GM21619 (cell line): ENCODE results near the gene KRTAP5-7.

Experiments
- ATAC-seq: cut with Tn5 transposase; IDR thresholded peaks from one replicate; pipeline ENCODE4 v1.9.1; 2021; ENCODE audit not compliant: unreplicated experiment

Gene KRTAP5-7

DNA sequence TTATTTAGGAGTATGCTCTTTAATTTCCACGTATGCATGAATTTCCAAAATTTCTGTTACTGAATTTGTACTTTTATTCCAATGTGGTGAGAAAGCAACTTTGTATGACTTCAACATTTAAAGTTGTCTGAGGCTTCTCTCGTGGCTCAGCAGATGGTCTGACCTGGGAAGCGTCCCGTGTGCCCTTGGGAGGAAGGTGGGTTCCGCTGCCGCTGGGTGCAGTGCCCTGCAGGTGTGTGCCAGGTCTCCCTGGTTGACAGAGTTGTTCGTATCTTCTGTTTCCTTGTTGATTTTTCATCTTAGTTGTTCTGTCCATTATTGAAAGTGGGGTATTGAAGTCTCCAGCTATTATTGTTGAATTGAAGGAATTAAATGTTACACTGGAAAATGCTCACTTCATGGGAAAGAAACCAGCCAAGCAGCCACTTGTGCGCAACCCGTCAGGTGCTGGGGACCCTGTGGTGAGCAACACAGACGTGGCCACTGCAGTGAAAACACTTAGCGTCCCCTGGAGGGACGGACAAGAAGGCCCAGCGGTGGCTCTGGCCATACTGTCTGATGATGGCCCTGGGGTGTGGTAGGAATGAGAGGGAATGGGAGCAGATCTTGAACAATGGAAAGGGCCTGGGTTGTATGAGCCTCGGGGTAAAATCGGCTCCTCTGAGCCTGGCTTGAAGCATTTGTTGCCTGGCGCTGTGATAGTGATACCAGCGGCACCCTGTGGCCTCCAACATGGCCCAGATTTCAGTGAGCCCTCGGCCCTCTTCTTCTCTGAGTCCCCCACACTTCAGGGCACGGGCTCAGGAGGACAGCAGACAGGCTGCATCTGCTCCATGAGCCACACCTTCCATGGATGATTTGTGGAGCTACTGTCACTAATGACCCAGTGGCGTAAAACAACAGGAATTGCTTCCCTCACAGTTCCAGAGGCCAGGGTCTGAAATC lies 31.5 kb upstream of the KRTAP5-7 start:
- no peak for ATAC-seq

DNA sequence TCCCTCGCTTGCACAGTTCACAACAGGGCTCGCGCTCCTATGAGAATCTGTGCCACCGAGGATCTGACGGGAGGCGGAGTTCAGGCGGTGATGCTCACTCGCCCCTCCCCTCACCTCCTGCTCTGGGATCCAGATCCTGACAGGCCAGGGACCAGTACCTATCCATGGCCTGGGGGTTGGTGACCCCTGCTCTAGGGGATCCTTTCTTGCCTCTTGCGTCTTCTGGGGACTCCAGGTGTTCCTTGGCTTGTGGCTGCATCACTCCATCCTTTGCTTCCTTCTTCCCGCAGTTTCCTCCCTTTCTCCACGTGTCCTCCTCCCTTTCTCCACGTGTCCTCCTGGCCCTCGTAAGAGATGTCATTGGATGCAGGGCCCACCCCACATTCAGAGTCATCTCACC lies 30.6 kb upstream of the KRTAP5-7 start:
- ATAC-seq: no peak

DNA sequence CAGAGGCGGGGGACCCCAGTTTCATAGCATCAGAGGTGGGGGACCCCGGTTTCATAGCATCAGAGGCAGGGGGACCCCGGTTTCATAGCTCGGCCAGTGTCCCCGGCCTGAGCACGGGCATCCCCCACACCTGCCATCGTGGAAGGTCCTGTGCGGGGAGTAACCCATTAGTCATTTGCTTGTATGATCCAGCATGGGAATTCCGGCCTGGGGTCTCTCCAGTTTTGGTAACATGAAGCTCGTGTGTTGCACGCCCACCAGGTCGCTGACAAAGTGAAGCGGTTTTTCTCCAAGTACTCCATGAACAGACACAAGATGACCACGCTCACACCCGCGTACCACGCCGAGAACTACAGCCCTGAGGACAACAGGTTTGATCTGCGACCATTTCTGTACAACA lies 29.0 kb upstream of the KRTAP5-7 start:
- ATAC-seq: no peak

DNA sequence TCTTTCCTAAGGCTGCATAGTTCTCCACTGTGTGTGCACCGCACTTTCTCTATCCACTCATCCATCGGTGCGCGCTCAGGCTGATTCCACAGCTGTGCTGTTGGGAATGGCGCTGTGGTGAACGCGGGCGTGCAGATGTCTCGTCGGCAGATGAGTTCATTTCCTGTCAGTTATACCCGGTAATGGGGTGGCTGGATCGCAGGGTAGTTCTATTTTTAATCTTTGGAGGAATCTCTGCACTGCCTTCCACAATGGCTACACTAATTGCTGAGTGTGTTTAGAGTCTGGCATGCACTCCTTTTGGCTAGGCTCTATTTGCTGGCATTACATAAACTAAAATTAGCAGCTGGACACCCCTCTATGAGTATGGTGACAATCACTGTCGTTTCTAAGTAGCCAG lies 27.9 kb upstream of the KRTAP5-7 start:
- ATAC-seq: no peak

DNA sequence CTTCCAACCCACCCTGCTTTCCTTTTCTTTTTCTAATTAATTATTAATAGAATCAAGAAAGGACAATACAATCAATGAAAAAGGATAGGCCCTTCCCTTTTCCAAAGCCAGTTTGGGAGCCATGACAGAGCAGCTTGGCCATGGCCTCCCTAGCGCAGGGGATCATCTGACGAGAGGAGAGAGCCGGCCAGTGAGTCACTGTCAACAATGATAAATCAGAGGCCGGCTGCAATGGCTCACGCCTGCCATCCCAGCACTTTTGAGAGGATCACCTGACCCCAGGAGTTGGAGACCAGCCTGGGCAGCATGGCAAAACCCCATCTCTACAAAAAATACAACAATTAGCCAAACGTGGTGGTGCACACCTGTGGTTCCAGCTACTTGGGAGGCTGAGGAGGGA lies 27.5 kb upstream of the KRTAP5-7 start:
- no peak for ATAC-seq

DNA sequence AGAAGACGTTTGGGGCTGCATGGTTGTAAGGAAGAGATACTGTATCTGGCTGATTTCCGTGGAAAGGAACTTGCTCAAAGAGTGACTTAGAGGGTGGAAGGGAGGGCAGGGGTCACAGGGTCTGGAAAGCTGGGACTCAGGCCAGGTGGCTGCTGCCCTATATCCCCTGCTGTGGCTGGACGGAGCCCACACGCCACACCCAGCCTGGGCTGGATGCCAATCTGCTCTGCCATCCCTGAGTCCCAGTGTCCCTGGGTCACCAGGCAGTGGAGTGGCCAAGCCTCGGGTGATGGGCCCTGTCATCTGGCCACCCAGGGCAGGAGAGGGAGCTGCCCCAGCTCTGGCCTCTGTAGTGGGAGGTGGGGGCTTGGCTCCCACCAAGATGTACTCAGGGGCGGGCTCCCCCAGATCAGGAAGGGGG lies 26.5 kb upstream of the KRTAP5-7 start:
- ATAC-seq: no peak

DNA sequence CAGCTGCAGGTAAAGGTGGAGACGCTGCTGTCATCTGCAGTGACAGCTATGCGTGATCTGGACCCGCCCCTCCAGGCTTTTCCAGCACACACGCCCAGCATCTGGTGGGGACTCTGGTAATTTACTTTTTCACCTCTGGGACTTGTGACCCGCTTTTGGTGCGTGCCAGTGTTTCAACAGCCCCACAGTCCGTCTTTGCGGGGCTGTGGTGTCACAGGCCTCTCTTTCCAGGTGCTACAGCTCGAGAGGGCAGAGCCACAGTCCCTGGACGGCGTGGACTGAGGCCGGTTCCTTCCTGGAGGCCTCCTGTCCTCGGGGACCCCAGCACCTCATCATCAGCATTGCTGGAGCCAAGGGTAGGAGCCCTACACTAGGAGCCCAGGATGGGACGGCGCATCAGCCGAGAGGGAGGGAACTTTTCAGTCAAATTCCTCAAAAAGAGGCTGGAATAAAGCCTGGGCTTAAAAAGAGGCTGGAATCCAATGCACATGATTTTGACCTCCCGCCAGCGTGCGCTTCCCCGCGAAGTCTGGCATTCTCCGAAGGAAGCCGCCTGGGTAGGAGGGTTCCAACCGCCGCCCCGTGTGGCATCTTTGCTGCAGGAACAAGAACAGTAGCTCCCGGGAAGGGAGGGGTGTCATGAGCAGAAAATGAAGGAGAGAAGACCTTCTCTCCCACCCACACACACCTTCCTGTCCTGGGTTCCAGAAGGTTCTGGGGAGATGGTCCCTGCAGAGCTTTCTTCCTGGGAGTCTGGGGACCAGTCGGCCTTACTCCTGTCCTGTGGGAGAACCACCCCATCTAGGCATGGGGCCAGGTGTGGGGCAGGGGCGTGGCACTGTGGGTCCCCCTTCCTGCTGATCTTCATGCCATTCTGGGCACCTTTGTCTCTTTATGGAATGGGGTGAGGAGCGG lies 25.7 kb upstream of the KRTAP5-7 start:
- ATAC-seq: no peak

DNA sequence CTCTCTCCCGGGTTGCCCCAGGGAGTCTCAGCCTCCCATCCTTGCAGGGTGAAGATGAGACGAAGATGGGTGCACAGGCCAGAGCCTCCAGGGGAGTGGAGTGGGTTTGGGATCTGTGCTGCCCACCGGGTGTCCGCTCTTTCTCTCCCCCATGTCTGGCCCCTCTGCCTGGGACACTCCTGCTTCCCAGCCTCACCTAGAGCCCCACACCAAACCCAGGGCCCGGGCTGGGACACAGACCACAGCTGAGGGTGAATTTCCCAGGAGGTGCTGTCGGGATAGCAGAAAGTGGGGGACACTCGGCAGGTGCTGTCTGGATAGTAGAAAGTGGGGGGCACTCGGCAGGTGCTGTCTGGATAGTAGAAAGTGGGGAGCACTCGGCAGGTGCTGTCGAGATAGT lies 25.0 kb upstream of the KRTAP5-7 start:
- no peak for ATAC-seq

DNA sequence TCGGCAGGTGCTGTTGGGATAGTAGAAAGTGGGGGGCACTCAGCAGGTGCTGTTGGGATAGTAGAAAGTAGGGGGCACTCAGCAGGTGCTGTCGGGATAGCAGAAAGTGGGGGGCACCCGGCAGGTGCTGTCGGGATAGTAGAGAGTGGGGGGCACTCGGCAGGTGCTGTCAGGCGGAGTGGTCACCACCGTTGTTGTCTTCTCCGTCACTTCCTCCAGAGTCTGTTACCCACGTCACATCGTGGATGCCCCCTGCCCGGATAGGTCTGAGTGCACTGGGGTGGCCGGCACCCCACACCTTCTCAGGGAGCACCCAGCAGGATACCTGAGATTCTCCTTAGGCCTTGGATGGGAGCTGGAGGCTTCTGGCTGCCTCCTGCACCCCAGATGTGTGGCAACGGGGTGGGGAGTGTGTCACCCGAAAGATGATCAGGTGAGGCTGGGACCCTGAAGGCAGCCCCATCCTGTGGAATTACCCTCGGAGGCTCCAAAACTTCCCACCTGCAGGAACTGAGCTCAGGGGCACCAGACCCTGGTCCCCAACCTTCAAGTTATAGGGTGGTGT lies 24.1 kb upstream of the KRTAP5-7 start:
- no peak for ATAC-seq

DNA sequence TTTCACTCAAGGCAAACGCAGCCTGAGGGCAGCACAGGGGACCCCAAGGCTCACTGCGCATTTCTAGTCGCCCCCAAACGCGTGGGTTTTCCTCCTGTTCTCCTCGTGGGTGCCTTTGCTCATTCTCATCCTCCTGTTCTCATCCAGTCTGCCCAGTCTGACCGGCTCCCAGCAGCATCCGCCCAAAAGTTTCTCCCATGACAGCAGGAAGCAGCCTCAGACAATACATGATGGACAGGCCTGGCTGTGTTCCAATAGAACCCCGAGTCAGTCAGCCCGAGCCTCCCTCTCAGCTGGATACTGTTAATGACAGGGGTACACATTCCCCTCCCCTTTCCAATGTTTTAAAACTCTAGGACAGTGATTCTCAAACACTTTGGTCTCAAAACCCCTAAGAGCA lies 22.5 kb upstream of the KRTAP5-7 start:
- no peak for ATAC-seq

DNA sequence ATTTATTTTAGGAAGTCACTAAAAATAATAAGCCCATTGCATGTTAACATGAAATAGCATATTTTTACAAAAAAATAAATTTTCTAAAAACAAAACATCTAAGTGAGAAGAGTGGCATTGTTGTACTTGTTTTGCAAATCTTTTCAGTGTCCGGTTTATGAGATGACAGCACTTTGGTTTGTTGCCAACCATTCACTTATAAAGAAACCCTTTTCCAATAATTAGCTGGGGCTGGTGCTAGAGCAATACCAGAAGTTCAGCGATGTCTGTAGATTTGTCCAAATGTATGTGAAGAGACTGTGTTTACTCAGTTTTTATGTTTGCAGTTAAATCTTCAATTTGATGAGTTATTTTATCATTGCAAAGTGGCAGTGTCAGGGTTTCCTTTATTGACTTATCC lies 22.1 kb upstream of the KRTAP5-7 start:
- ATAC-seq: no peak

DNA sequence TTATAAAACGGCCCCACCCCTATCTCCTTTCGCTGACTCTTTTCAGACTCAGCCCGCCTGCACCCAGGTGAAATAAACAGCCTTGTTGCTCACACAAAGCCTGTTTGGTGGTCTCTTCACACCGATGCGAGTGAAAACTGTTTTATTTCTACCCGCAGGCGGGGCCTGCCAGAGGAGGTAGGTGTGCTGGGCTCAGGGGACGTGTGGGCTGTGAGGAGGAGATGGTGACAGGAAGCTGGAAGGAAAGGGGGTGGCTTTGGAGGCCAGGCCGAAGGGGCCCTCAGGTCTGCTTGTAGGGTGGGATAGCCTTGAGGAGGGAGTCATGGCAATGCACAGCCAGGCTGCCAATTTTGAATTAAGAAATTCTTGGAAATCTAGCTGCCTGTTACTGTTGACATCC lies 21.3 kb upstream of the KRTAP5-7 start:
- no peak for ATAC-seq

DNA sequence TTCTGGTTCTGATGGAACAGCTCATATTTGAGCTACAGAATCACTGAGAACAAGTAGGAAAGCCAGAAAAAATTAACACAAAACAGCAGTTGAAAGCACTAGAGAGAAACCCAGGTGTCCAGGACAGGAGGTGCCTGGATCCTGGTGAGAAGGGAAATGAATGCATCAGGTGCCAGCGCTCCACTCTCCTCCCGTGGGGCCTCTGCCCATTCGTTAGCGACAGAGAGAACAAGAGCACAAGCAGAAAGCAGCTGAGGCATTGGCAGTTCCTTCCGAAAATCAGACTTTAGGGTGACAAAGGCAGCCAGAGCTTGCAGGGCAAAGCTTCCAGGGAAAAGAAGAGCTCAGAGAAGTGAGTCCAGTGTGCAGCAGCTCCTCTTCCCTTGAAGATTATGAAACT lies 20.0 kb upstream of the KRTAP5-7 start:
- no peak for ATAC-seq

DNA sequence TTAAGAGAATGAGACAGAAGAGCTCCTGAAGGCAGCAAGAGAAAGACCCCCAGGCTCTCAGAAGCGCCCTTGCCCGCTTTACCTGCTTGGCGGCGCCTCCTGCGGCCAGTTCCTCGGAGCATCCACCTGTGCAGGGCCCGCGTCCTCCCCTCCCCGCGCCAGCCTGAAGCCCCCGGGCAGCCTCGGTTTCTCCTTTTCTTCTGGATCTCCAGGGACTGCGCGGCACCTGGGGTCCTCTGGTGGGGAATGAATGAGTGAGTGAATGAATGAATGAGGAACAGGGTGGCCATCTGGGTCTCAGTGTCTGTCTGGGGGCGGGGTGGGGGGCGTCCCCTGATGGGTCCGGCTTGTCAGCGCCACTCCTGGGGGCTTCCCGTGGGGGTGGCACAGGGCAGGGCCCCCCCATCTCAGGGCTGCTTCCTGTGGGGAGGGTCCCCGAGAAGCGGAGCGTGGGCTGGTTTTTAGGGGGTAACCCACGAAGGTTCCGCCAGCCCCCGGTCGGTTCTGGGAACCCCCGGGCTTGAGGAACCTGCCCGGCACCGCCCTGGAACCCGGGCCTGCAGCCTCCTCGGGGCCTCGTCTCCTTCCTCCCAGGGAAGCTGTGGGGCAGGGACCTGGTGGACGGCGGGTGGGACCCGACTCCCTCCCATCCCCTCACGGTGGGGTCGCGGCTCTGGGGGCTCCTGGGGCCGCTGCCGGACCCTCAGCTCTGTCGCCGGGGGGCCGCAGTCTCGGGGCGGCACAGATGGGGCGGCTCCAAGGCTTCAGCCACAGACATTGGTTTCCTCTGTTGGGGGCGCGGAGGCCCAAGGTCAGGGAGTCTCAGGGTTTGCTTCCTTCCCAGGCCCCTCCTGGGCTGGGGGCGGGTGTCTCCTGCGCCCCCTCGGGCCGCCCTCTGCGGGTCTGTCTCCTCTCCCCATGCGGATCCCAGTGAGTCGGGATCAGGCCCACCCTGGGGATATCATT lies 8.3 kb upstream of the KRTAP5-7 start:
- no peak for ATAC-seq

DNA sequence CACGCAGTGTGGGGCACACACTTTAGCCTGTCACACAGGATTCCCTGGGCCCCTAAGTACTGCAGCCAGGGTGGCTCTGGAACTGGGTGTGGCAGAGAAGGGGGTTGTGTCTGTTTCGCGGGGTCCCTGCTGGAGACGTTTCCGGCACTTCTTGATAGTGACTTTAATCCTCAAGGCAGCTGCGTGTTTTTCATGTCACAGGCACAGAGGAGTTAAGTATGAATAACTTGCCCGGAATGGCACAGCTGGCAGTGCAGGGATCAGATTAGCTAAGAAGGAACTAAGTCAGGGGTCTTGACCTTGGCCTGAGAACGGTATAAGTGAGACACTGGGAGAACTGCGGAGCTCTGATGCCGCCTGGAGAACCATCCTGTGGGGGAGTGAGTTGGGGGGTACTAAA lies 7.5 kb upstream of the KRTAP5-7 start:
- no peak for ATAC-seq

DNA sequence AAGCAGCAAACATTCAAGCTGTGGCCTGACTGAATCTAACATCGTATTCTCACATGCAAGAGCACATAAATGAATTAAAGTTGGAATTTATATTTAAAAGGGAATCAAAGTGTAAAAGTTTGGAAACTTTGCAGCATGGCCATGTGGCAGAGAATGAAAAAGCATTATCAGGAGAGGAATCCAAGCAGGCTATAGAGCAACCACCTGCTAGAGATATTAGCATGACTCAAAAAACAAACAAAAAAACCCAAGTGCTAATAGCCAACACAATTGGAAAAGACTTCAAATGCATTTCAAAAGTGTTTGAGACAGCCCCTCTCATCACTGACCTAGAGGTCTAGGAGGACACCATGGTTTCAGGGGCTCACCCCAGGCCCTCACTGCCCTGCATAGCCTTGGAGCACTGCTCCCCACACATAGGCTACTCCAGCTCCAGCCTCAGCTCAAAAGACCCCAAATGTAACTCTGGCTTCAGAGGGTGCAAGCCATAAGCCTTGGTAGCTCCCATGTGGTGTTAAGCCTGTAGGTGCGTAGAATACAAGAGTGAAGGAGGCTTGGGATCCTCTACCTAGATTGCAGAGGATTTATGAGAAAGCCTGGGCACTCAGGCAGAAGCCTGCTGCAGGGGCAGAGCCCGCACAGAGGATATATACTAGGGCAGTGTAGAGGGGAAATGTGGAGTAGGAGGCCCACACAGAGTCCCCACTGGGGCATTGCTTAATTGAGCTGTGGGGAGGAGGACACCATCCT lies 1.7 kb upstream of the KRTAP5-7 start:
- no peak for ATAC-seq

DNA sequence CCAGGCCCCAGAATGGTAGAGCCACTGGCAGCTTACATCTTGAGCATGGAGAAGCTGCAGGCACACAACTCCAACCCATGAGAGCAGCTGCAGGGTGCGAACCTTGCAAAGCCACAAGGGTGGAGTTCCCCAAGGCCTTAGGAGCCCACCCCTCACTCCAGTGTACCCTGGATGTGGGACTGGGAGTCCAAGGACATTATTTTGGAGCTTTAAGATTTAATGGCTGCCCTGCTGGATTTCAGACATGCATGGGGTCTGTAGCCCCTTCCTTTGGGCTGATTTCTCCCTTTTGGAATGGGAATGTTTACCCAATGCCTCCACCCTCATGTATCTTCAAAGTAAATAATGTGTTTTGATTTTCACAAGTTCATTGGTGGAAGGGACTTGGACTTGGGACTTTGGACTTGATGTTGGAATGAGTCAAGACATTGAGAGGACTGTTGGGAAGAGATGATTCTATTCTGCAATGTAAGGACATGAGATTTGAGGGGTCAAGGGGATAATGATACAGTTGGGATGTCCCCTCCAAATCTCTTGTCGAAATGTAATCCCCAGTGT lies 1.1 kb upstream of the KRTAP5-7 start:
- no peak for ATAC-seq

DNA sequence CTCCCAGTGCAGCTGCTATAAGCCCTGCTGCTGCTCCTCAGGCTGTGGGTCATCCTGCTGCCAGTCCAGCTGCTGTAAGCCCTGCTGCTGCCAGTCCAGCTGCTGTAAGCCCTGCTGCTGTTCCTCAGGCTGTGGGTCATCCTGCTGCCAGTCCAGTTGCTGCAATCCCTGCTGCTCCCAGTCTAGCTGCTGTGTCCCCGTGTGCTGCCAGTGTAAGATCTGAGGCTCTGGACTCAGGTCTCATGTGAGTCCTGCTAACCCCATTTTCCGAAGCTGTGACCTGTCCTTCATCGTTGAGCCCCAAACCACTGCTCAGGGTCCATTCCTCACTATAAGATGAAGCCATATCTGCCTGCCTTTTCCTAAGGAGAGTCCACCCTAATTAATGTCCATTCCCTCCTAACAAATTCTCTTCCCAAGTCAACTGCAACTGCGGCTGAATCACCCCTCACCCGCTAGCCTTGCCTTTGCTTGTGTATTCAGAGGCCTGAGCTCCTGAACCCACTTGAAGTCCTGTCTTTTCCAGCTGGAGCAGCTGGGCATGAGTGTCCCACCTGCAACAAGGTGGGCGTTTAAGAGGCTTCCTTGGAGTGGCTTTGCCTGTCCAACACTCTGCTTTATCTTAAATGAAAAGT lies 626 bp downstream of the KRTAP5-7 start:
- ATAC-seq: no peak

DNA sequence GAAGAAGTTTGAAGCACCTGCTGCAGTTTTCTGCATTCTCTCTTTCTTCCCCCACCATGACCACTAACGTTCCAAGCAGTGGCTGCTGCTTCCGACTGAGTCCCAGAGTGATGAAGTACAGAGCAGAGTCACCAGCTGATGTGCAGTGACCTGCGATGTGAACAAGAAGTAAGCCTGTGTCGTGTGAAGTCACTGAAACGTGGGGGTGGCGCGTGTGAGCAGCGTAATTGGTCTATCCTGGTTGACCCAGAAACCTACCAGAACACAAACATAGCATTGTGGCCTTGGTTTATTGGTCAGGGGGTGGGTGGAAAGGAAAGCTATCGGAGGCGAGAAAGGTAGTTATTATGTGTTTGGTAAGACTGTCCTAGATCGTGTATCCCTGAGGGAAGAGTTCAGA lies 3.5 kb downstream of the KRTAP5-7 start:
- ATAC-seq: no peak
